Adipocyte (in vitro differentiated cells): Measurements from ENCODE around the gene NAALAD2.
"Not testable (repeated sequence)": the region's sequence is repeated elsewhere in the genome, so short reads cannot be mapped to it uniquely, and the experiment has no call there.

Experiments used
- DNase-seq: peaks from one replicate; pipeline ENCODE4 v3.0.0-alpha.2; 2015; ENCODE audit warnings: low read depth
- H3K27me3 ChIP-seq: replicated peaks from 2 replicates; pipeline ENCODE4 v1.7.0; 2013; ENCODE audit warnings: mild to moderate bottlenecking, low read length, moderate library complexity; ENCODE audit not compliant: control insufficient read depth, insufficient read depth
- H3K36me3 ChIP-seq: 2 replicates; pipeline ENCODE4 v1.7.0; 2013; ENCODE audit warnings: low read length, mild to moderate bottlenecking, moderate library complexity; ENCODE audit not compliant: control insufficient read depth, insufficient read depth, severe bottlenecking
- H3K4me1 ChIP-seq: 2 replicates; pipeline ENCODE4 v1.7.0; 2013; ENCODE audit warnings: mild to moderate bottlenecking, low read length, moderate library complexity; ENCODE audit not compliant: control insufficient read depth, insufficient read depth
- H3K4me3 ChIP-seq: 2 replicates; pipeline ENCODE4 v1.7.0; 2013; ENCODE audit warnings: mild to moderate bottlenecking, low read length, moderate library complexity
- H3K9ac ChIP-seq: 2 replicates; pipeline ENCODE4 v1.7.0; 2013; ENCODE audit warnings: mild to moderate bottlenecking, low read length, moderate library complexity
- H3K9me3 ChIP-seq: 2 replicates; pipeline ENCODE4 v1.7.0; 2013; ENCODE audit warnings: mild to moderate bottlenecking, low read length, moderate library complexity; ENCODE audit not compliant: control insufficient read depth

The NAALAD2 gene

DNA sequence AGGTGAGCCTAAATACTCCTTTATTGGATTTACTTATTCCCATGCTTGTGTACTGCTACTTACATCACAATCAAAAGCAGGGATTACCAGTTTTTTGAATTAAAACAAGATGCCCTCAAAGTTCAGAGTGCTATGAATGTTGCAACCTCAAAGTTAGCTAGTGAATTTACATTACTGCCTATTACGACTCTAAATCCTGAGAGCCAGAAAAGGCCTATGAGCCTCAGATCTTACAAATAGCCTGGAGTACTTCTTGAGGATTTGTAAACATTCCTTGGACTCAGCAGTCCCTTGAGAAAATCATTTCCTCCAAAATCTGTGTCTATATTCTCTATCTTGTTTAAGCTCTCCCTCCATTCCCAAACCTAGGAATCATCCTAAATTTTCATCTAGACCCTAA, 62.9 kb downstream of the NAALAD2 start:
- no peak overlapping the region for H3K9ac ChIP-seq
- no peaks in the 10 kb centered on the region for H3K27me3 ChIP-seq
- DNase-seq = peak; percentile 50
- no peak overlapping the region for H3K4me3 ChIP-seq
- no peaks in the 10 kb centered on the region for H3K9me3 ChIP-seq
- peaks cover 16% of the 10 kb centered on the region for H3K4me1 ChIP-seq
- peaks cover 35% of the 10 kb centered on the region for H3K36me3 ChIP-seq

DNA sequence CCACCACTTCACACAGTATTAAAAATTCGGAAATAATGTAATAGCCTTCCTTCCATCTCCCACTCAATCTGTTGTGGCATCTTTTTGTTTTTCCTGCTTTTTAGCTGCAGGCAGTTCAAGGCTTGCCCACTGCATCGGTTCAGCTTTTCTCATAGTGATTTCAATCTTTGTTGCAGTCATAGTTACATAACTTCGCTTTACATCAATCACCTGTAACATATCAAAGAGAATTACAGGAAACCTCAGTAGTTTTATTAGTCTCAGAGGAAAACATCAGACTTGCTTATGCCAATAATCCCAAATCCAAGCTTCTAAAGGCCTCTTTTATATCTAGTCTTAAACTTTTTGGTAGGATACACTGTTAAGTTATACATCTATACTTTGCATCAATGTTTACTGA, 67.9 kb downstream of the NAALAD2 start:
- Histone ChIP-seq H3K27me3 (no peaks in the 10 kb centered on the region), H3K9me3 (no peaks in the 10 kb centered on the region), H3K4me3 (no peak overlapping the region), H3K9ac (no peak overlapping the region), H3K36me3 (peaks cover 65% of the 10 kb centered on the region), H3K4me1 (peaks cover 14% of the 10 kb centered on the region)
- DNase-seq = no peak

DNA sequence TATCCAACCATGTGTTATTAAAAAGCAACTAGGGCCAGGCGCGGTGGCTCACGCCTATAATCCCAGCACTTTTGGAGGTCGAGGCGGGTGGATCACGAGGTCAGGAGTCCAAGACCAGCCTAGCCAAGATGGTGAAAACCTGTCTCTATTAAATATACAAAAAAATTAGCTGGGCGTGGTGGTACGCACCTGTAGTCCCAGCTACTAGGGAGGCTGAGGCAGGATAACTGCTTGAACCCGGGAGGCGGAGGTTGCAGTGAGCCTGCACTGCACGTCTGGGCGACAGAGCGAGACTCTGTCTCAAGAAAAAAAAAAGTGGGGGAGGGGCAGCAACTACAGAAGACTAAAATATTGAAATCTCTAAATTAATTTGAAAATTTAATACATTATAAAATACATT, 69.9 kb downstream of the NAALAD2 start:
- no peaks in the 10 kb centered on the region for H3K27me3 ChIP-seq
- no peak overlapping the region for H3K9ac ChIP-seq
- no peak overlapping the region for H3K4me3 ChIP-seq
- peaks cover 71% of the 10 kb centered on the region for H3K36me3 ChIP-seq
- DNase-seq = no peak
- peaks cover 10% of the 10 kb centered on the region for H3K4me1 ChIP-seq
- no peaks in the 10 kb centered on the region for H3K9me3 ChIP-seq

DNA sequence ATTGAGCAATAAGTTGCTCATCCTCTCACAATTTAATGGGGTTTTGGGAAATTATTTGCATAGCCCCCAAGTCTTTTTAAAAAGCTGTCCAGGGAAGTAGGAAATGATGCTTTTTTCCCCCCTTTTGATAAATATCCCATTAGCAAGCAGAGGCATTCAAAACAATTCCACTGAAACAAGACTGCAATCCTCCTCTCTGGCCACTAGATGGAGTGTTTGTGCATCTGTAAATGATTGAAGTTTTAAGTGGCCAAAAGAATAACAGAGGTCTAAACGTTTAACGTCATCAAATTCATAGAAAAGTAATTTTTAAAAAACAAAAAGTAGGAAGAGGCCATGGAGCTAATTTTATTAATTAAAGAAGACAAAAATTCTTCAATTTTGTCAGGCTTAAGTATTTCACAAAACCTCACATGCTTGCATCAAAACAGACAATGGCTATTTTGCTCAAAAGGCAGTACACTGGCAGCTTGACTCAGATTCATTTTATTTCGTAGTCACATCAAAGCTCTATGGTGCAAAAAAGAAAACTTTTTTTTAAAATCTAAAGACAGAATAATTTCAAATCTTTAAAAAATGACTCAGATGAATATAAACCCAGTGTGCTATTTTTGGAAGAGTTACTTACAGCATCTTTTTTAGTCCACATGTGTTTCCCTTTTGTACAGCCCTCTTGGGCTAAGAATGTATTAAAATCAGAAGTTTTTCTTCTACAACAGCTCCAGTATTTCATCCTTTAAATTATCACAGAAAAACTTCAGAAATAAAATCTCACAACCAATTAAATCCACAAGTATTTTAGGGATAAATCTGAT, 70.6 kb downstream of the NAALAD2 start:
- no peak overlapping the region for H3K4me3 ChIP-seq
- peak; percentile 83 for DNase-seq
- peaks cover 10% of the 10 kb centered on the region for H3K4me1 ChIP-seq

DNA sequence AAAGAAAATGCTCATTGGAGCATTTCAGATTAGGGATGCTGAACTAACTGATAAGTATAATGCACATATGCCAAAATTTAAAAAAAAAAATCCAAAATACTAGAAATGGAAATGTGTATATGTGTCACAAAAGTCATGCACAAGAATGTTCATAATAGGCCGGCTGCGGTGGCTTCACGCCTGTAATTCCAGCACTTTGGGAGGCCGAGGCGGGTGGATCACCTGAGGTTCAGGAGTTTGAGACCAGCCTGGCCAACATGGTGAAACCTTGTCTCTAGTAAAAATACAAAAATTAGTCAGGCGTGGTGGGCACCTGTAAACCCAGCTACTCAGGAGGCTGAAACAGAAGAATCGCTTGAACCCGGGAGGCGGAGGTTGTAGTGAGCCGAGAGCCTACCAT, 73.5 kb downstream of the NAALAD2 start:
- H3K36me3 ChIP-seq = peaks cover 71% of the 10 kb centered on the region

More for the DNA sequence above, 70.6 kb downstream of the NAALAD2 start:
- Histone ChIP-seq H3K9me3 (no peaks in the 10 kb centered on the region), H3K27me3 (no peaks in the 10 kb centered on the region), H3K36me3 (peaks cover 74% of the 10 kb centered on the region), H3K9ac (peak overlapping the region; percentile 3)

DNA sequence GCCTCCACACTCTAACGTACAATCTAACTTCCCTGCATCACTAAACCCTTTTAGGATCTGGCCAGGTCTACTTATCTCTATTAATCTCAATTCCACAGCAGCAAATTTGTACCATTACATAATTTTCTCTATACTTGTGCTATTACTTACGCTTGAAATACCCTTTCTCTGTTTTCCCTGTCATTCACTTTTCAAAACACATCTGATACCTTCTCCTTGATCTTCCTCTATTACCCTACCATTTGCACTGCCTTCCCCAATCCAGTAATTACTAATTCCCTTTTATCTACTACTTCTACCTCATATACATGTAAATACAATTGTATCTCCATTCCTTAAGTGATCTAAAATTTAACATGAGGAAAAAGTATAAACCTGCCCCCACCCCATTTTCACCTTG, 74.4 kb downstream of the NAALAD2 start:
- no peak overlapping the region for H3K4me3 ChIP-seq
- H3K9me3 ChIP-seq = no peaks in the 10 kb centered on the region
- DNase-seq = no peak
- peaks cover 73% of the 10 kb centered on the region for H3K36me3 ChIP-seq
- H3K27me3 ChIP-seq = no peaks in the 10 kb centered on the region
- H3K4me1 ChIP-seq = peaks cover 10% of the 10 kb centered on the region
- H3K9ac ChIP-seq = no peak overlapping the region

More for the DNA sequence above, 73.5 kb downstream of the NAALAD2 start:
- H3K9ac ChIP-seq, H3K9me3 ChIP-seq, H3K27me3 ChIP-seq, H3K4me1 ChIP-seq, H3K4me3 ChIP-seq, DNase-seq: not testable (repeated sequence)

DNA sequence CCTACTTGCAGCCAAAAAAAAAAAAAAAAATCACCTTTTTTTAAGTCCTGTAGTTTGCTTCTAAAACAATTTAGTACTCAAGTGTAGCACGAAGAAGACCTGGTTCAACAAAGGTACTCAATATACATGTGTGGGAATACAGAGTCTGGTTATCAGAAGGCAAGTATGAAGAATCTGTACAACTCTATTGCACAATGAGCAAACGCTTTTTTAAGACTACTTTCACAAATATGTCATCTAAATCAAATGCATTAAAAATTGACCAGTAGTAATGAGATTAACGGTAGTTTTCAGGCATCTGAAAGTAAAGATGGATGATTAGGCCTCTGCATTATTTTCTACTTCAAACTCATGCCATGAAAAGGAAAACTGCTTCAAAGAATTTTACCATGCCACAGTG, 78.9 kb downstream of the NAALAD2 start:
- H3K9me3 ChIP-seq = no peaks in the 10 kb centered on the region
- H3K36me3 ChIP-seq = peaks cover 62% of the 10 kb centered on the region
- H3K4me3 ChIP-seq = no peak overlapping the region
- H3K4me1 ChIP-seq = peaks cover 4% of the 10 kb centered on the region
- no peak for DNase-seq
- no peaks in the 10 kb centered on the region for H3K27me3 ChIP-seq
- H3K9ac ChIP-seq = no peak overlapping the region

DNA sequence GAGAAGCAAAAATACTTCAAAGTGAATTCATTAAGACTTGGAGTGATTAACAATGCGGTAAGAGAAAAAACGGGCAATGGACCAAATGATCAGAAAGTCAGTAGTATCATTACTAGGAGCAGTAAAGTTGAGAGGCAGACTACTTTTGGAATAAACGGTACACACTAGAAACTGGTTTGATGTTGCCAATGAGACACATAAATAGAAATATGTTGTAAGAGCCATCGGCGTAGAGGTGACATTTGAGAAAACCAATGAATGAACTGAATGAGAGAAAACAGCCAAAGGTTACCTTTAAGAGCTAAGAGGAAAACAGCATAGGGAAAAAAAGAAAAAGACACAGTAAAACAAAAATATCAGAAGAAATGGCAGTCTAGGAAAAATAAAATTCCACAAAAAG, 82.1 kb downstream of the NAALAD2 start:
- Histone ChIP-seq H3K36me3 (peaks cover 38% of the 10 kb centered on the region), H3K4me3 (no peak overlapping the region), H3K4me1 (peaks cover 27% of the 10 kb centered on the region), H3K27me3 (no peaks in the 10 kb centered on the region), H3K9ac (no peak overlapping the region), H3K9me3 (no peaks in the 10 kb centered on the region)
- DNase-seq = no peak

DNA sequence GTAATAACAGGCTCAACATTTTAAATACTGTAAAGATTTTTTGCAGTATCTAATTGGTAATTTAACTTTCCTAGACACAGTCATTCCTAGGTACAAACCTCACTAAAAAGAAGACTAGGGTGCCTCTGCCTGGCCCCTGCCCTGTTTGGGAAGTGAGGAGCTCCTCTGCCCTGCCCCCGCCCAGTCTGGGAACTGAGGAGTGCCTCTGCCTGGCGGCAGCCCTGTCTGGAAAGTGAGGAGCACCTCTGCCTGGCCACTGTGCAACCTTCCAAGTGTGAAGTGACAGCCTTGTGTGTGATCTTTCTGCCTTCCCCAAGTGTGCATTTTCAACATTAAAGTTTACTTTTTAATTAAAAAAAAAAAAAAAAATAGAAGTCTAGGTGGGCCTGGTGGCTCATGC, 84.1 kb downstream of the NAALAD2 start:
- Histone ChIP-seq H3K27me3 (no peaks in the 10 kb centered on the region), H3K9me3 (no peaks in the 10 kb centered on the region), H3K4me1 (peaks cover 32% of the 10 kb centered on the region), H3K4me3 (no peak overlapping the region), H3K36me3 (peaks cover 19% of the 10 kb centered on the region), H3K9ac (no peak overlapping the region)
- peak; percentile 48 for DNase-seq

DNA sequence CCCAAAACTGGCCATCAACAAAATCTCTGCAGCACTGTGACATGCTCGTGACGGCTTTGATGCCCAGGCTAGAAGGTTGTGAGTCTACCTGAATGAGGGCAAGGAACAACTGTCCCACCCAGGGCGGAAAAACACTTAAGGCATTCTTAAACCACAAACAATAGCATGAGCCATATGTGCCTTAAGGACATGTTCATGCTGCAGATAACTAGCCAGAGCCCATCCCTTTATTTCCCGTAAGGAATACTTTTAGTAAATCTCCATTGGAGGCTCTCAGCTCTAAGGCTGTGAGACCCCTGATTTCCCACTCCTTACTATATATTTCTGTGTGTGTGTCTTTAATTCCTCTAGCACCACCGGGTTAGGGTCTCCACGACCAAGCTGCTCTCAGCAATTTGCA, 85.0 kb downstream of the NAALAD2 start:
- Histone ChIP-seq H3K4me3 (no peak overlapping the region), H3K4me1 (peaks cover 35% of the 10 kb centered on the region), H3K36me3 (peaks cover 13% of the 10 kb centered on the region), H3K9ac (no peak overlapping the region), H3K27me3 (no peaks in the 10 kb centered on the region), H3K9me3 (no peaks in the 10 kb centered on the region)
- DNase-seq = no peak

DNA sequence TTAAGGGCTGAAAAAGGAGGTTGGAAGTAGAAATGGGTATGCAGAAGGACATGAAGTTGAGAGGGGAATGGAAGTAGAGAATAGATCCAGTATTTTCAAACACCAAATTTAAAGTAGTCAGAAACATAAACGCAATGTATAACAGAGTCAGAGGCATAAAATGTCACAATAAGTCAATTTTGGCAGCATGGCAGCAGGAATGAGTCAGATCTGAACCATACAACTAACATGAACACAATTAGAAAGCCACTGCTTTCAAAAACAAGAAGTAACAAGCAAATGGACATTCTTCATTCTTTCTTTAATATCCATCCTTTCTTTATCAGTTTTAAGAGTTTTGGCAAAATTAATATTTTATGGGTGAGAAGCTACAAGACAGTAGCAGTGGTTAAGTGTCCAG, 85.9 kb downstream of the NAALAD2 start:
- Histone ChIP-seq H3K27me3 (no peaks in the 10 kb centered on the region), H3K4me1 (peaks cover 35% of the 10 kb centered on the region), H3K9me3 (no peaks in the 10 kb centered on the region), H3K36me3 (peaks cover 6% of the 10 kb centered on the region), H3K9ac (no peak overlapping the region), H3K4me3 (peak overlapping the region; percentile 93)
- peak; percentile 82 for DNase-seq
